ENCODE data around the gene ZC3H18. TPM values are rescaled to one million over a fixed set of nuclear protein-coding genes. Genes with fewer than 3 reads are reported as not detected.

Gene ZC3H18
- total RNA-seq, 4 donors from 2014 or later, result 19.7 to 52.2 (median 28.1) TPM

DNA sequence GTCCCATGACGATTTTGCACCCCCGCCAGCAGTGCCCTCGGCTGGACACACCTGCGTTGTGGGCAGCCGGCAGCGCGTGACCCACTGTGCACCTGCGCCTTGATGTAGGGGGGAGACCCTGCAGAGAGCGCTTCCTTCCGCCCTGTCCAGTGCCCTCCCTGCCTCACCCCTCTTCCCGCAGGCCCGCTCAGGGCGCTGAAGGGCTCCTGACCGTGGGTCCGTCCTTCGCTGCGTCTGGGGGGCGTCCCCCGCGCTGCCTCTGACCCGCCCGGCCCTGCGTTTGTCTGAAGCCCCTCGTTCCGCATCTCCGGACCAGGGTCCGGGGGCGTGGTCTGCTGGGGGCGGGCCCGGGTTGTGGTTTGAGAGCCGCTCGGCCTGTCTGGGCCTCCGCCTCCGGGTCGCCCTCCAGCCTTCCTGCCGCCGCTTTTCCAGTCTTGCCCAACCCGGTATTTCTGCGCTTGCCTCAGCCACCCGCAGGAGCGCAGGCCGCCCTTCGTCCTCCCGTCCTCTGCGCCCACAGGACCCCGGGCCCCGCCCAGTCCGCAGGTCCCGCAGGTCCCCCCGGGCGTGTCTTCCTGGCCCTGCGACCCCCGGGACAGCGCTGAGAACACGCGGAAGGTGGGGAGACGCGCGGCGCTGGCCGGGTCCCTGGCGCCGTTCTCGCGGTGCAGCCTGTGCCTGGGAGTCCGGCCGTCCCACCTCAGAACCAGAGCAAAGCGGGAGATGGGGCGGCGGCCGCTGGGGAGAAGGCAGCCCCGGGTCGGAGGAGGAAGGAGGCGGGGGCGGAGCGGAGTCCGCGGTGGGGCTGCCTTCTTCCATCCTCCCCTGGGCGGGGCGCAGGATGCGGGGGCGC is 64.2 kb downstream of the ZC3H18 start:
- H3K27me3 ChIP-seq, result peaks cover 0 to 51% of the 10 kb centered on the region in 2 donors
- DNase-seq (ENCODE audit: low spot score in 2 of 2), result no peak
- H3K36me3 ChIP-seq, result peaks cover 0 to 50% (median 12%) of the 10 kb centered on the region in 3 donors
- H3K9me3 ChIP-seq, result no peaks in the 10 kb centered on the region
- H3K4me1 ChIP-seq, result peaks cover 0 to 30% (median 9%) of the 10 kb centered on the region in 4 donors
- 18 to 20% methylated on average over 23 to 24 of the region's 82 CpGs for WGBS, 2 donors
- H3K27ac ChIP-seq, result peak overlapping the region in 2 of 4 donors; percentile 14 to 71
- TF ChIP-seq EP300 (IDR thresholded peaks at IDR 0.05) (no peak), POLR2A (IDR thresholded peaks at IDR 0.05) (no peak)
- TF ChIP-seq, protein P1, sequence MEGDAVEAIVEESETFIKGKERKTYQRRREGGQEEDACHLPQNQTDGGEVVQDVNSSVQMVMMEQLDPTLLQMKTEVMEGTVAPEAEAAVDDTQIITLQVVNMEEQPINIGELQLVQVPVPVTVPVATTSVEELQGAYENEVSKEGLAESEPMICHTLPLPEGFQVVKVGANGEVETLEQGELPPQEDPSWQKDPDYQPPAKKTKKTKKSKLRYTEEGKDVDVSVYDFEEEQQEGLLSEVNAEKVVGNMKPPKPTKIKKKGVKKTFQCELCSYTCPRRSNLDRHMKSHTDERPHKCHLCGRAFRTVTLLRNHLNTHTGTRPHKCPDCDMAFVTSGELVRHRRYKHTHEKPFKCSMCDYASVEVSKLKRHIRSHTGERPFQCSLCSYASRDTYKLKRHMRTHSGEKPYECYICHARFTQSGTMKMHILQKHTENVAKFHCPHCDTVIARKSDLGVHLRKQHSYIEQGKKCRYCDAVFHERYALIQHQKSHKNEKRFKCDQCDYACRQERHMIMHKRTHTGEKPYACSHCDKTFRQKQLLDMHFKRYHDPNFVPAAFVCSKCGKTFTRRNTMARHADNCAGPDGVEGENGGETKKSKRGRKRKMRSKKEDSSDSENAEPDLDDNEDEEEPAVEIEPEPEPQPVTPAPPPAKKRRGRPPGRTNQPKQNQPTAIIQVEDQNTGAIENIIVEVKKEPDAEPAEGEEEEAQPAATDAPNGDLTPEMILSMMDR (IDR thresholded peaks at IDR 0.05), result no peak
- peak overlapping the region; percentile 11 to 49 (median 35) for H3K4me3 ChIP-seq

GRCh38 chr16:88634994-88635670 is 64.9 kb downstream of the ZC3H18 start:
- WGBS, 2 donors, result 49 to 50% methylated on average over 24 to 28 of the region's 28 CpGs
- peaks cover 0 to 59% of the 10 kb centered on the region in 2 donors for H3K27me3 ChIP-seq
- H3K36me3 ChIP-seq, result peaks cover 0 to 43% (median 12%) of the 10 kb centered on the region in 3 donors
- TF ChIP-seq POLR2A (IDR thresholded peaks at IDR 0.05) (no peak), EP300 (IDR thresholded peaks at IDR 0.05) (no peak)
- TF ChIP-seq, protein P1 (IDR thresholded peaks at IDR 0.05), result no peak
- peaks cover 0 to 35% (median 9%) of the 10 kb centered on the region in 4 donors for H3K4me1 ChIP-seq
- H3K27ac ChIP-seq, result peak overlapping the region in 1 of 4 donors; percentile 71
- H3K9me3 ChIP-seq, result no peaks in the 10 kb centered on the region
- no peak for DNase-seq (ENCODE audit: low spot score in 2 of 2)
- H3K4me3 ChIP-seq, result peak overlapping the region in 2 of 4 donors; percentile 45 to 49

GRCh38 chr16:88635671-88636319 is 65.6 kb downstream of the ZC3H18 start:
- 91 to 92% methylated on average over 15 to 17 of the region's 17 CpGs for WGBS, 2 donors
- peaks cover 0 to 35% (median 9%) of the 10 kb centered on the region in 4 donors for H3K4me1 ChIP-seq
- H3K27me3 ChIP-seq, result peaks cover 0 to 65% of the 10 kb centered on the region in 2 donors
- no peak for DNase-seq (ENCODE audit: low spot score in 2 of 2)
- TF ChIP-seq POLR2A (IDR thresholded peaks at IDR 0.05) (no peak), EP300 (IDR thresholded peaks at IDR 0.05) (no peak)
- TF ChIP-seq, protein P1 (IDR thresholded peaks at IDR 0.05), result no peak
- no peaks in the 10 kb centered on the region for H3K9me3 ChIP-seq
- H3K36me3 ChIP-seq, result peaks cover 0 to 36% (median 10%) of the 10 kb centered on the region in 3 donors
- H3K27ac ChIP-seq, result no peak overlapping the region
- H3K4me3 ChIP-seq, result no peak overlapping the region

GRCh38 chr16:88636488-88637265 is 66.5 kb downstream of the ZC3H18 start:
- Histone ChIP-seq H3K9me3 (no peaks in the 10 kb centered on the region), H3K27me3 (peaks cover 0 to 69% of the 10 kb centered on the region in 2 donors), H3K27ac (no peak overlapping the region), H3K36me3 (peaks cover 0 to 27% (median 4%) of the 10 kb centered on the region in 3 donors), H3K4me1 (peaks cover 0 to 35% (median 9%) of the 10 kb centered on the region in 4 donors), H3K4me3 (no peak overlapping the region)
- DNase-seq (ENCODE audit: low spot score in 2 of 2), result no peak
- WGBS, 2 donors, result 66 to 69% methylated on average over 20 to 22 of the region's 23 CpGs
- TF ChIP-seq EP300 (IDR thresholded peaks at IDR 0.05) (no peak), POLR2A (IDR thresholded peaks at IDR 0.05) (no peak)
